HG02571 (cell line): Measurements from ENCODE around the gene IFT27.

ENCODE experiments used
- ATAC-seq: cut with Tn5 transposase; IDR thresholded peaks from one replicate; pipeline ENCODE4 v1.9.1; 2021; ENCODE audit warnings: mild to moderate bottlenecking, moderate library complexity; ENCODE audit not compliant: unreplicated experiment

Gene IFT27

GRCh38 chr22:36727927-36728488 is 47.9 kb downstream of the IFT27 start:
- ATAC-seq = no peak

GRCh38 chr22:36727110-36727509 is 48.8 kb downstream of the IFT27 start:
- ATAC-seq = no peak

DNA sequence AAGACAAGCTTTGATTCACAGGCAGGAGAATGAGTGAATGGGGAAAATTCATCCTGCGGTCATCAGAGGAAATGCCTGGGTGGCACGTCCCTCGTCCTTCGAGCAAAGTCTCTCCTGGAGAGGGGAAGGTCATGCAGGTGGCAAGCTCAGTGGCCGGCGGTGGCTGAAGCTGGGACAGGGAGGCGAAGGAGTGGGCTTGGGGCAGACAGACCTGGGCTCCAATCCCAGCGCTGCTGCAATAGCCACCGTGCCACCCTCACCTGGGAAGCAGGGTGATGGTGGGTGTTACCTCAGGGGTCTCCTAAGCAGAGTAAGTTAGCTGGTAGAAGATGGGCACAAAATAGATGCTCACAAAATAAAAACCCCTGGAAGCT is 49.9 kb downstream of the IFT27 start:
- no peak for ATAC-seq

DNA sequence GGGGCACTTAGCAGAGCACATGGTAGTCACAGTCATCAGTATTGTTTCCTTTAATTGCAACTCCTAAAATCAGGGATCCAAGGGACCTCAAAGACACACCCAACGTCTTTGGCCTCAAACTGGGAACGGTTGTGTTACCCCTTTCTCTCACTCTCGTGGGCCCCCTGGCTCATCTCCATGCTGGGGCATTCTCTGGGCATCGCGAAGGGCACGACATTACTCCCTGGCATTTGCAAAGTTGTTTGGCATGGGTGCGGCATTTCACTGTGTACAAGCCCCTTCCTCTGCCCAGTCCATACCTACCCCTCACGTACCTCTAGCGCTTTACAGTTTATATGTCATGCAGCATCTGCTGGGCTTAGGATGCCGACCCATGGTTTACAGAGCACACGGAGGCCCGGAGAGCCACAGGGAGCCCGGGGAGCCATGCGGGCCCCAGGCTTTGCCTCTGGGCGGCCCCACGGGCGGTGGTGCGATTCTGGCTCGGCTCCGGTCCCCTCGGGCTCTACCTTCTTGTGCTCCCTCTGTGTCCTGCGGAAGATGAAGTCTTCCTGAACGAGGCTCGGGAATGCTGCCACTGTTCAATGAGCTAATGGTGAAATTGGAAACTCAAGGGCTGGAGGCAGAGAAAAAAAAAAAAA is 50.4 kb downstream of the IFT27 start:
- no peak for ATAC-seq

- ATAC-seq = no peak
Measured at GRCh38 chr22:36724836-36725235, 51.1 kb downstream of the IFT27 start.

- ATAC-seq = no peak
Measured at GRCh38 chr22:36722055-36722454, 53.9 kb downstream of the IFT27 start.

- ATAC-seq = no peak
Measured at GRCh38 chr22:36715647-36716046, 60.3 kb downstream of the IFT27 start.

GRCh38 chr22:36714110-36714509 is 61.8 kb downstream of the IFT27 start:
- ATAC-seq = no peak

DNA sequence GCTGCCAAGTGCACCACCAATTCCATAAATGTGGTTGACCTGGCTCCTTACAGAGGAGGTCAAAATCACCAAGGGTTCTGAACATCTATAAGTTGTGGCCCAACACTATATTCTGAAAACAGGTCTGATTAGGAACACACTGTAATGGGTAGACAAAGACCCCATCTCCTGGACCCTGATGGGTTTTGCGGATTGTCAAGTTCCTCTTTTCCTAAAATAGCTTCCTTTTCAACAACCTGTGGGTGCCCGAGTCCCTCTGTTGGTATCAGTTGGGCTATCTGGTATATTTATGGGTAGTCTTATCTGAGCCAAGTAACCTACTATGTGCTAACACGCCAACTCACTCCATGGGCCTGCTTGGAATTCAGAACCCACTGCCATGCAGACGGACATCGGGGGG is 62.5 kb downstream of the IFT27 start:
- ATAC-seq = no peak
